ENCODE measurements around the gene SEMA3E.
"Not testable (repeated sequence)": the region's sequence is repeated elsewhere in the genome, so short reads cannot be mapped to it uniquely, and the experiment has no call there.

SEMA3E gene

DNA sequence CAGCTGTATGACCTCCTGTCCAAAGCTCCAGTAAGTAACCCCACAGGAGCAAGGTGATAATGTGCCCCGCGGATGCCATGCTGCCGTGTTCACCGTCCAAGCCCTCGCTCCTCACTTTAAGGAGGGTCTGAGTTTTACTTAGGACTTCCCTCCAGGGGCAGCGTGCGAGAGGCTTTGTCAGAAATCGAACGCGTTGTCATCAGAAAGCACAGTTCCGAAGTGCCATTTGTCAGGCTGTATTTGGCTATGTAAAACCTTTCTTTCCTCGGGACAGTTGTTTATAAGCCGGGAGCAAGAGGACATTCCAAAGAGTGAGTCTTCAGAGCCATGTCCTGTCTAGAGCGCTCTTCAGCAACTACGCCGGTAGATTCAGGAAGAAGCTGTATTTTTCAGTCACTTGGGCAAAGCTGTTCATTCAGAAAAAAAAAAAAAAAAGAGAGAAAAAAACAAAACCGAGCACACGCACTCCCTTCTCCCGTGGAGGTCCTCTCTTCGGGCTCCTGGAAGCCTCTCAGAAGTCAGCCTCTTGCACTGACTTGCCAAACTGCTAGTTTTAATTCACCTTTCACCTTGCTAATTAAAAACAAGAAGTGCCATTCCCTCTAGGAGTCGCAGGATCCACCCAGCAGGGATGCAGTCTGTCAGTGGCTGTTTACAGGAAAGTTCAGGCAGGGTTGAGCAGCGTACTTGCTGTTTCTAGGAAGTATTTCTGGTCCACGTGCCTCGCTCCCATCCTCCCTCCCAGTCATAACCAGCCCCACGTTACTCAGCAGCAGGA, at the start of gene SEMA3E:
Gene SEMA3E (minus strand): TSS at position 676 of the 778 bp plus-strand sequence.
- no peak for DNase-seq (ENCODE audit: low read depth)

DNA sequence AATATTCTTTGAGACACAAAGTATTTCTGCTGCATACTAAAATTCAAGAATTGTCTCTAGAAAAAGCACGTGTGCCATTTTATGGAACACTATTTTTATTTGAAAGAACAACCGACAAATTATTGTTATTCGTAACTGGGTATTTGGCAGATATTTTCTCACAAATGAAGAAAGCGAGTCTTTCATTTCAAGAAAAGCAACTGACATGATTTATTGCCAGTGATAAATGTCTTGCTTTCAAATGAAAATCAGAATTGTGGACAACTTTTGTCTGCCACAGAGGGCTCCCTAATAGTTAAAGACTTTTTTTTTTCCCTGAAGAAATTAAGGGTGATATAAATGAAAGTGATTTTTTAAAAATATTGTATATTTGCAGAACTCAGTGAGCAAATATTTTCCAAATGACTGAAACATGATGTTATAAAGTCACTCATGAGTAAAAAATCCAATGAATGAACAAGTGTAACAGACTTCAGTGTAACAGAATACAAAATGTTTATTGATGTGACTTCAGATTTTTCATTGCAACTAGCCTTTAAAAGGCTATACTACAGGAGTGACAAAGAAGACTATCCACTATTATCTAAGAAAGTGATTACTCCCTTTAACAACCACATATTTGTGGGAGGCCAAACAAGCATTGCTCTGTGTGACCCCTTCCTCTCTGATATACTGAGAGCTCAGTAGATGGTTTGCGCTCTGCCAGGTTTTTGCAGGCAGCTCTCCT, 49.0 kb upstream of the SEMA3E start:
- DNase-seq (ENCODE audit: low read depth), result no peak

DNA sequence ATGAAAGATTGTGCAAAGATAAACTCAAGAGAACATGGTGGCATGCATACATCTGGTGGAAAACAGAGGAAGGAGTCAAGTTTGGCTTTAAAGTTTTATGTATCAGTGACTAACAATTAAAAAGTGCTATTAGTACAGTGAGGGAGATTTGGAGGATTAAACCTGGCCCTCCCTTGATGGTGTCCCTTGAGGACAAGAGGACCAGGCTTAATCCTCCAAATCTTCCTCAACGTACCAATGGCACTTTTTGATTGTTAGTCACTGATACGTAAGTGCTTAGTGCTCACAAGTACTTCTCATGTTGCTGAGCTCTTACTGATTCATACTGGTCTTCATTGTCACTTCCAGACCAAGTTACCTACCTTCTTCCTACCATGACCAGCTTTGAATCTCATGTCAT, 47.2 kb upstream of the SEMA3E start:
- DNase-seq (ENCODE audit: low read depth), result no peak

DNA sequence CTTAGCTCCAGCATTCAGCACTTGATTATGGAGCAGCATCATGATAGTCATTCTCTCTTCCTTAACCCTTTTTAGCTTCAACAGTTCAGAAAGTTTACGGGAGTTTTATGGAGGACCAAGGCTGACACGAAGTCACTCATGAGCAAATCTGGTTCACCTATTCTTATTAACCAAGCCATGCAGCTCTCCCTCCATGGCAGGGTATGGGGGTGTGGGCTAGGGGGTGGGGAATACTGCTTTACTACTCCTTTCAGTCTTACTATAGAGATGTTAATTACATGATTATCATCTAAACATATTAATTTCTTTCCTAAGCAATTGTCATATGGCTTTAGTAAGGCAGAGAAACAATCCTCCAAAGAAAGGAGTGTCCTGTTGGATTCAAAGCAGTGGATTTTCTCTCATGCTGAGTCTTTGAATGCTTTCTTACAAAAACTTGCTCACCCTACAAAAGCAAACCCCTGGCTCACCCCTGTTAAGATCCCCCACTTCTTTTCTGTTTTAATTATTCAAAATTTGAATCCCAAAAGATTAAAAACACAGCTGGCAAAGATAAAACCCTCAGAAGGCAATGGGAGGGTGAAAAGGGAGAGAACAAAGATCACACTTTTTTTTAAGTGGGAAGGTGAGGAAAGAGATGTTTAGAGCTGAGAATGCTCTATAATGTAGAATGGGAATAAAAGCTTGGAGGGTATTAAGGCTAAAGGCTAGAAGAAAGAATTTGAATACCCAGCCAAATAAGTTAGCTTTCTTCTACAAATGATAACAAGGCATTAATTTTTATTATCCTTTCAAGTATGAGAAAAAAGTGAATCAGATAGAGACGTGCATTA, 46.4 kb upstream of the SEMA3E start:
- no peak for DNase-seq (ENCODE audit: low read depth)

DNA sequence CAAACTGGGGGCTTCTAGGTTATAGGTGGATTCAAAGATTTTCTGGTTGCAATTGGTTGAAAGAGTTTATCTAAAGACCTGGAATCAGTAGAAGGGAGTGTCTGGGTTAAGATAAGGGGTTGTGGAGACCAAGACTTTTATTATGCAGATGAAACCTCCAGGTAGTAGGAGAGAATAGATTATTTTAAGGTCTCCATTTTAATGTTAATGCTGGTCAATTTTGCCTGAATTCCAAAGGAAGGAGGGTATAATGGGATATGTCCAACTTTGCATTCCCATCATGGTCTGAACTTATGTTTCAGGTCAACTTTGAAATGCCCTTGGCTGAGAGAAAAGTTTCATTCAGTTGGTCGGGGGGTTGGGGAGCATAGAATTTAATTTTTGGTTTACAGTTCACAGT, 44.3 kb upstream of the SEMA3E start:
- DNase-seq (ENCODE audit: low read depth), result no peak

DNA sequence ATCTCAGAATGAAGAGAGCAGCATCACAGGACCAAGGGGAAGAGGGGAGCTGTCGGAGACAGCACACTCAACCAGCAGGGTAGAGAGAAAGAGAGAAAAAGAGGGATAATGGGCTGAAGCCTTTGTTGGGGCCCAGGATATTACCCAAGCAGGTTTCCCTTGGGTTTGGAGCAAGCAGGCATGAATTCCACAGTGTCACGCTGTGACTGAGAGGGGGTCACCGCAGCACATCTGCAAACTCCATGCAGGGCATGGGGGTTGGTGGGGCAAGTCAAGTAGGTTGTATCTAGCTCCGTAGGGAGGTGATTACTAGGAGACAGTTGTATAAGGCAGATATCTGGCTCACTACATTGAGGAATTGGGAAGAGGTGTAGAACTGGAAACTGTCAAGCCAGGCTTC, 42.2 kb upstream of the SEMA3E start:
- DNase-seq (ENCODE audit: low read depth), result no peak

DNA sequence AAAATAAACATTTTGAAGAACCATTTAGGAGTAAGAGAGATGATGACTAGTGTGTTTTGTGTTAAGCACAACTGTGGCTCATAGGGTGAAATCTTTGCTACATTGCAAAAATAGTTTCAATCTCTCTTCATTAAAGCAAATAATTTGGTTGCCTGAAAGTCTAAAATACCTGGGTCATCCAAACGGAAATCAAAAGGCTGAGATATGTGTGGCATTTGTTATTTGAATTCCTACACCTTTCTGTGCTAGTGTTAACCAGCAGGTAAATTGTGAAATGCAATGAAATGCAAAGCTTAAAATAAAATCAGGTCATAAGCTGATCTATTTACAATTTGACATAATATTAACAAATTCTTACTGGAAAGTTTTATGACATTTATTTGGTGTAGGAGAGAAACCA, 40.9 kb upstream of the SEMA3E start:
- no peak for DNase-seq (ENCODE audit: low read depth)

DNA sequence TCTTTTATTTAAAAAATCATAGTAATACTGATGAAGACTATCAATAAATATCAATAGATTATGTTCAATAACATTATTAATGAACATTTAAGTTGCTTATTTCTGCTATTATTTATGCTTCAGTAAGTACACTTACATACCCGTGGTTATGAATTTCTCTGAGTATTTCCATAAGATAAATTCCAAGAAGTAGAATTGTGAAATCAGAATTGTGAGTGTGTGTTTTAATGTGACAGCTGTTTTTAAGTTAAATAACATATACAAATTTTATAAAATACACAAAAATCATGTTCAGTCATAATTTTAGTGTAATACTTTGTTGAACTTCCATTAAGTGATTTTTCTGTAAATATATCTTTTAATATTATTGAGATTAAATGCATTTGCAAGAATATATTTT, 37.5 kb upstream of the SEMA3E start:
- no peak for DNase-seq (ENCODE audit: low read depth)

DNA sequence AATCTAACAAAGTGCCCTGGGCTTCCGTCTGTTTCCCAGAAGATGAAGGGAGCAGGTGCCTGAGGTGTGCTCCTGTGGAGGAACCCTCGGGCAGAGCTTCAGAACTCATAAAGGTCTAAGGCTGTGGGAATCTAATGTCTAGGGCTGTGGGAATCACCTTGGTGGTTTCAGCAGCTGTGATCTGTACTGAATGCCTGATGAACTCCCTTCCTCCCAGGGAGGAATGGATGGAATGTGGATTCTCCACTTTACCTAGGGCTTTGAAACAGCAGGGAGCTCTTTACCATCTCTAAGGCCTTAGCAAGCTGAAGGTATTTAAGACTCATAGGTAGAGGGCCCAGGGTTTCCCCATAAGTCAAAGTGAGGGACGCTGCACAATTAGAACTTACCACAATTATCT, 36.0 kb upstream of the SEMA3E start:
- DNase-seq (ENCODE audit: low read depth), result no peak

DNA sequence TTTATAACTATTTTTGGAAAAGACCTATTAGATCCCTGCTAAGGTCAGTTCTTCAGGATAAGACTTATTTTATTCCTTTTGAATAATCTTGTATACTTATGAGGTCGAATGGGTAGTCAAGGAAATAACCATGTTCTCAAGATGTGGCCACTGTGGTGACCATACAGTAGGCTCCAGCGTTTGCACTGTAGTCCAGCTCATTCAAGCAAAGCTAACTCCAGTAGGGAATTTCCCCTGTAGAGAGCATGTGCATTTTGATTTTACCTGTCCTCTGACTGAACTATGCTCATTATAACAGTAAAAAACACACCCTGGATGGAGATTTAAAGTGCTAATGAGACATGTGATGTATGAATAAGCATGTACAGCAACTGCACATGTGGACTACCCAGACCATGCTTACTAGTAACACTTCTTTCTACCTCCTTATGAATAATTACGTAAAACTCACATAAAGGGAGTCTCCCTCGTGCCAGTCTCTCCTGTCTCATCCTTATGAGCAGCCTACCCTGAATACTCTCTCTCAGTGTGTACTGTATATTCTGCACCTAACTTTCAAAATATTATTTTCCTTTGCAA, 32.4 kb upstream of the SEMA3E start:
- DNase-seq (ENCODE audit: low read depth), result no peak

DNA sequence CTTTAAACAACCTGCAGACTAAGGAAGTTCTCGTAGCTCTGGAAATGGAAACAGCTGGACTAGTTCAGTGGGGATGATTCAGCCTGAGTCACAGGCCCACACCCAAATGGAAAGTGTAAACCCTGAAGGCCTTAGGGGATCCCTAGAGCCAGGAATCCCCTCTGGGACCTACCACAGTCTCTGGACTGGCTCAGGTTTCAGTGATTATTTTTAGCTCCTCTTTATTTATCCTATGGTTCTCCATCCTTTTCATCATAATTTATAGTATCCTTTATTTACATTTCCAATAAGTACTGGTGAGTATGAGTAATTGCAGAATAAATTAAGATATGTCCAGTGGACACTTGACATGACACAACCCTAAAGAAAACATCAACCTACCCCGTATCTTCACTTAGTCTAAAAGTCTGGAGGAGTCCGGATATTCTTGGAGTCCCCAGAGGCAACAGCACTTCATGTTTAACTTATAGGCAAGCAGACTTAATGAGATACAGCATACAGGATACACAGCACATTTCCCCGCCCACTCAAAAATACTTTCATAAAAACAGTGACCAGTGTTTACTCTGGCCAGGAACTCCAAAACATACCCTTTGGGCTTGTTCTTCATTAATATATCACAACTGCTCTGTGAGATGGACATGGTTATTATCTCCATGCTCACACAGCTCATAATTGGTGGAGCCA, 28.4 kb upstream of the SEMA3E start:
- no peak for DNase-seq (ENCODE audit: low read depth)

DNA sequence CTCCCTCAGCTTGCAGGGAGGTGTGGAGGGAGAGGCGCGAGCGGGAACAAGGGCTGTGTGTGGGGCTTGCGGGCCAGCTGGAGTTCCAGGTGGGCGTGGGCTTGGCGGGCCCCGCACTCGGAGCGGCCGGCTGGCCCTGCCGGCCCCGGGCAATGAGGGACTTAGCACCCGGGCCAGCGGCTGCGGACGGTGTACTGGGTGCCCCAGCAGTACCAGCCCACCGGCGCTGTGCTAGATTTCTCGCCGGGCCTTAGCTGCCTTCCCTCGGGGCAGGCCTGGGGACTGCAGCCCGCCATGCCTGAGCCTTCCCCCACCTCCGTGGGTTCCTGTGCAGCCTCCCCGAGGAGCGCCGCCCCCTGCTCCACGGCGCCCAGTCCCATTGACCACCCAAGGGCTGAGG, 24.4 kb upstream of the SEMA3E start:
- not testable (repeated sequence) for DNase-seq (ENCODE audit: low read depth)

DNA sequence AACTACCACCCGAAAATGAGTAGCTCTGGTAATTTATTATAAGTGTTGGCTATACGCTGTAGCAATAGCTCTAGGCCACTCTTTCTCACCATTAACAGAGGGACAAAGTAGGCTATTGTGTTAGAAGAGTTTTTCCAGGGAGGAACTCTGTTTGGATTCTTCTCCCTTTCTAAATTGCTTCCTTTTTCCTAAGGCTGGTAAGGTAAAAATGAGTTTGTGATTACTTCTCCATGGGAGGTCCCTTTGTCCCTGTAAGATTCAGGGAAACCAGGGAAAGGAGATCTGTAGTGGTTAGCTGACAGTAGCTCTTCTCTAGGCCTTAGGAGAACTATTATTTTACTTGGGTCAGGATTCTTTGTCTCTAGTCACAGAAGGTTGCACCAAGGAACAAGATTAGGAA, 23.2 kb upstream of the SEMA3E start:
- no peak for DNase-seq (ENCODE audit: low read depth)

DNA sequence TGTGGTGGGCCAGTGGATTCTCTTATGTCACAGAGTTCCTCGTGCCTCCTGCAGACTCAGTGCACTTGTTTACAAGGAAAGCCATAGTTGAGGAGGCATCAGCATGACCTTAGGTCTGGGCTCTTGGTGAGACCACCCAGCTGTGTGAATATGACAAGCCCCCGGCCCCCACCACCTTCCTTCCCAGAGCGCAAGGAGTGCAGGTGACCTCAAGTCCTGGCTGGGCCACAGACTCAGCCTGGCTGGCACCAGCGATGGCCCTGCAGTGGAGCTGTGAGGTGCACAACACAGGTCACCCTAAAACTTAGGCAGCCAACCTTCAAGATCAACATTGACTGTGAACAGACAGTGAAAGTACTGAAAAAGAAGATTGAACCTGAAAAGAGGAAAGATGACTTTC, 14.2 kb upstream of the SEMA3E start:
- DNase-seq (ENCODE audit: low read depth), result no peak

DNA sequence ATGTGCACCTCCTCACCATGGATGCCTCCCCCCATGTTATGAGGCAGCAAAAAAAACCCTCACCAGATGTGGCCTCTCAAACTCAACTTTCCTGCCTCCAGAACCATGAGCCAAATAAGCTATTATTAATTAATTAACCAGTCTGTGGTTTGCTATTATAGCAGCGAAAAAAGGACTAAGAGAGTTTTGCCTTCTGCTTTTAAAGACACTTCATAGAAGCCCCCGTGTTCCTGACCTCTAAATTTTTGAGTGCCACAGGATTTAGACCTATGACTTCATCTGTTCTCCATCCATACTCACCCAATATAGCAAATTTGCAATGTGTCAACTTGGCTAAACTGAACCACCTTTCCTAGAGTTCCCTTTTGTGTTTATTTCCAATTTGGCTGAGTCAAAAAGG, 9.2 kb upstream of the SEMA3E start:
- no peak for DNase-seq (ENCODE audit: low read depth)

DNA sequence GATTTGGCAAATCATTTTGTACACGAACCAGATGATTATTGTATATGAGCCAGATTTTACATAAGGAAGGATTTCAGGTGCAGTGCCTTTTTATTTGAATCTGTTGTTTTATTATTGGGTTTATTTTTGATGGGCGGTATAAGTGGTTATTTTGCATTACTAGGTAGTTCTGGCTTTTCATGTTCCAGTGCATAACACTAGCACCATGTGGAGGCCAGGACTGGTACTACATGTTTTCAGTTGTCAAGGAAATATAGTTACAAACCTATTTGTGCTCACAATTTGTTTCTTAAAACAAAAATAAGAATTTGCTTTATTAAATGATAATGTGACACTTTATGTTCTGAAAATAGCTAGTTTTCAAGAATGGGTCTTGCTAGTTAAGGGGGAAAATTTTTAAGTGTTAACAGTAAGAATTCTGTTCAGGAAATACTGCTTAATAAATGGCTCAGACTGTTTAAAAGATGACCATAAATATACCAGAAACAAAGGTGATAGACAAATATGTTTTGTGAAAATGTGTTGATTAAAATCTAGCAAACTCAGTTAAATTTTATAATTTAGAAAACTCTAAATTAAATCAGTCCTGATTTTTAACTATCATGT, 7.1 kb upstream of the SEMA3E start:
- no peak for DNase-seq (ENCODE audit: low read depth)

DNA sequence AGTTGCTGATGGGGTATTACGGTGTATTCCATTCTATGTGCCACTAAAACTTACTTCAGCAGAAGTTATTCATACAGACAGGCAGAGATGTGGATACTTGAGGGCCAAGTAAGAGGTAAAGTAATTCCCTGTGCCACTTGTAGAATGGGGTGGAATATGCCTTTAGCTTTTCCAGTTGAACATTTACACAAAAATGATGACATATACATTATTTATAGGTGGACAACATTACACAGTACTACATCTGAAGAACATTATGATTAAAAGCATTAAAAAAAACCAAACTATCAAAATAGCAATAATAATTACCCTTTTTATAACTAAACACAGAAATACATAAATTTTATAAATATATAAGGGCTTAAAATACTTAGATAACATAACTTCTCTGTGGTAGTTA, 3.5 kb upstream of the SEMA3E start:
- no peak for DNase-seq (ENCODE audit: low read depth)

DNA sequence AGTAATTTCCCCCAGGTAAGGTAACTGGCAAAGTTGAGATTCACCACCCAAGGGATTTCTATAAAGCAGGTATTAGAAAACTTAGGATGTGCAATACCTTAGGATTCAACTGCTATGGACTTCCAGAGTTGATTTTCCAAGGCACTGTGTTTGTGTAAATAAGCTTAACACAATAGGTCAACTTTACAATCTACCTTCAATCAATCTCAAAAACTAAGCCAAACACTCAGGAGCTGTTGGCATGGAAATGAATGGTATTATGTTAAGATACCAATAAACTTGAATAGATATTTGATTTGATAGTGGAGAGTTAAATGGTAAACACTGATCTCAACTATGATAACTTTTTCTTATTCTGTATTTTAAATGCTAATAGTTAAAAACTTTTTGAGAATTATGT, 762 bp upstream of the SEMA3E start:
- DNase-seq (ENCODE audit: low read depth), result no peak

DNA sequence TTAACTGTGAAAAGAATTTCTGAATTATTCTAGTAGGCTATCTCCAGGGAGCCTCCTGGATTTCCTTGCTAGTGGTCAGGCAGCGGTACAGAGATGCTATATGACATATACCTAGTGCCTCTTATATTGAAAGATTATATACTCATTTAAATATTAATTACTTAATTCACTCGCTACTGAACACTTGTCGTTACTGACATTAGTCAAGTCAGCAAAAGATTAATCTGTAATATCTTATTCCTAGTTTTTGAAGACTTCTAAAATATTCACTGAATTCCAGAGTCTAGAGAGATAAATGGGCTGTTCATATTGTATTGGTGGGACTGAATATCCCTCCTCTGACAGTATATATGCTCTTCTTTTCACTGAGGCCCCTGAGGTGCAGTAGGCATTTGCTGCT, 2.9 kb downstream of the SEMA3E start:
- no peak for DNase-seq (ENCODE audit: low read depth)

DNA sequence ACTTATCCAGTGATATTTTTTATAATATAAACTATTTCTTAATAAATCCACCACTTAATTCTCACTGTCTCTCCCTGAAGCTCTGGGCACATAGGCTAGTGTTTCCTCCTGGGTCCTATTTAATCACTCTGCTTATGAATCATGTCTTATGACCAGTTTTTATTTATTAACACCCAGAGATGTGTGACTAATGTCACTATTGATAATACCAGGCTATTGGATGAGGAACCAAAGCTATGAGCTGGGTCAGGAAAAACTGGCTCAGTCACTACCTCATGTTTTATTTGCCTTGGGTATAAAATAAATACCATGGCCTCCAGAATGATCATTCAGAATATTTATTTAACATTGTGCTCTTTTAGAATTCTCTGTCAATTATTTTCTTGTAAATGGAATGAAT, 5.2 kb downstream of the SEMA3E start:
- DNase-seq (ENCODE audit: low read depth), result no peak

DNA sequence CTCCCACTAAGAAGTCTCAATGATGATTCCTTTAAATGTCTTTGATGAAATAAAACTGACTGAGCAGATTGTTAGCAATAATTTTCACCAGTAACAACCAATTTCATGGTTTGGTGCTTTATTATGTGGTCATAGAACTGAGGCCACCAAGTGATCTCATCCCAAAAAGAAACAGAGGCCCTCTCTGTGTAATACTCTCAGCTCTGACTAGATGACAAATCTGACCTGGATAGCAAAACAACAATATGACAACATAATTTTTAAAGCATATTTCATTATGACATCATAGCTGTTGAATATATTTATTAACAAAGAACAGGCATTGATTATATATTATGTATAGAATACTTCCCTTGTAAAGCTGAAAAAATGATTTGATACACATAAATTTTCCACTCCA, 5.9 kb downstream of the SEMA3E start:
- no peak for DNase-seq (ENCODE audit: low read depth)
